HCT116 (cell line): ENCODE results near the gene HSPA12B. TPM values are rescaled to one million over a fixed set of nuclear protein-coding genes. Genes with fewer than 3 reads are reported as not detected.
"Not testable (repeated sequence)": the region's sequence is repeated elsewhere in the genome, so short reads cannot be mapped to it uniquely, and the experiment has no call there.

Experiments used
- ATAC-seq: fragments of 200-7000 bp; cut with Tn5 transposase; 2 replicates; pipeline ENCODE4 v1.9.1; 2020; ENCODE audit warnings: mild to moderate bottlenecking, moderate library complexity
- BruUV-seq: library from RNA; stranded (reverse); fragments of 400-500 nt; replicated peaks from 2 replicates; lab custom pipeline; 2021; lab: Mats Ljungman, UMichigan
- CTCF ChIA-PET: fragments of 300-600 bp; sonication (Branson Sonifier 250); formaldehyde crosslinking; loops from one replicate; lab custom pipeline; 2021; ENCODE audit warnings: antibody characterized with exemption; lab: Charles Lee
- POLR2A ChIA-PET: fragments of 300-600, 350-600 bp; sonication (Branson Sonifier 250); formaldehyde crosslinking; loops from one replicate; lab custom pipeline; 2021; ENCODE audit warnings: antibody characterized with exemption; lab: Charles Lee
- RAD21 ChIA-PET, 2 experiments: fragments of 300-600 bp; sonication (Branson Sonifier 250); formaldehyde crosslinking; loops; one replicate each; lab custom pipeline; 2023; ENCODE audit warnings: low total read pairs in 2 of 2; ENCODE audit not compliant: uncharacterized antibody in 2 of 2, unreplicated experiment in 2 of 2, low non-redundant PET in 1 of 2; lab: Charles Lee
- DNase-seq: peaks from one replicate; pipeline ENCODE4 v3.0.0-alpha.2; 2010; ENCODE audit warnings: low read depth, low spot score
- H2AFZ ChIP-seq: fragments of 200-600 bp; shearing (Covaris generic), sonication (generic); 2 replicates; pipeline ENCODE4 v1.6.1; 2017; ENCODE audit warnings: low read depth, mixed run types, mixed read lengths, antibody characterized with exemption, low read length; ENCODE audit not compliant: poor library complexity, severe bottlenecking
- H3K27ac ChIP-seq: 2 replicates; pipeline ENCODE4 v1.5.1; 2012; ENCODE audit warnings: low read depth, low read length
- H3K27me3 ChIP-seq: fragments of 200-600 bp; sonication (generic); 2 replicates; pipeline ENCODE4 v1.6.1; 2016; ENCODE audit warnings: mixed run types, low read length, mixed read lengths; ENCODE audit not compliant: insufficient read depth
- H3K36me3 ChIP-seq, 2 experiments: fragments of 200-500 bp in 1 of 2; fragments of 200-600 bp in 1 of 2; sonication (Bioruptor generic) in 1 of 2; sonication (generic) in 1 of 2; 2 replicates each; pipeline versions ENCODE4 v1.5.1 to v1.6.1; 2014 to 2016; ENCODE audit warnings: low read length in 2 of 2, inconsistent platforms in 1 of 2, mixed read lengths in 1 of 2, mixed run types in 1 of 2; ENCODE audit not compliant: insufficient read depth in 2 of 2, control insufficient read depth in 1 of 2
- H3K4me1 ChIP-seq, 2 experiments: fragments of 200-600 bp in 1 of 2; sonication (generic) in 1 of 2; 2 replicates each; pipeline versions ENCODE4 v1.5.1 to v1.6.1; 2012 to 2017; ENCODE audit warnings: low read length in 2 of 2, inconsistent platforms in 1 of 2, mild to moderate bottlenecking in 1 of 2, mixed read lengths in 1 of 2, mixed run types in 1 of 2, moderate library complexity in 1 of 2; ENCODE audit not compliant: insufficient read depth in 2 of 2, control insufficient read depth in 1 of 2
- H3K4me2 ChIP-seq: fragments of 200-600 bp; sonication (generic); 2 replicates; pipeline ENCODE4 v1.6.1; 2017; ENCODE audit warnings: mixed run types, low read length, mixed read lengths
- H3K4me3 ChIP-seq, 2 experiments: fragments of 200-600 bp in 1 of 2; sonication (generic) in 1 of 2; replicated peaks in 1 of 2; 2 replicates each; pipeline ENCODE4 v1.5.1; 2011 to 2016; ENCODE audit warnings: low read length in 2 of 2, control low read depth in 1 of 2, low read depth in 1 of 2, mild to moderate bottlenecking in 1 of 2, mixed read lengths in 1 of 2, mixed run types in 1 of 2
- H3K79me2 ChIP-seq: fragments of 200-600 bp; sonication (generic); 2 replicates; pipeline ENCODE4 v1.6.1; 2017; ENCODE audit warnings: mild to moderate bottlenecking, mixed run types, low read length, moderate library complexity, mixed read lengths; ENCODE audit not compliant: insufficient read depth
- H3K9ac ChIP-seq: fragments of 200-600 bp; sonication (generic); 2 replicates; pipeline ENCODE4 v1.6.1; 2016; ENCODE audit warnings: low read length, mixed read lengths
- H3K9me2 ChIP-seq: fragments of 200-600 bp; sonication (generic), shearing (Covaris generic); 2 replicates; pipeline ENCODE4 v1.6.1; 2017; ENCODE audit warnings: mixed run types, mild to moderate bottlenecking, moderate library complexity; ENCODE audit not compliant: insufficient read depth
- H3K9me3 ChIP-seq, 2 experiments: fragments of 200-500 bp in 1 of 2; fragments of 200-600 bp in 1 of 2; sonication (Bioruptor generic) in 1 of 2; sonication (generic) in 1 of 2; 2 replicates each; pipeline ENCODE4 v1.6.1; 2014 to 2017; ENCODE audit warnings: low read length in 2 of 2, mixed read lengths in 2 of 2, inconsistent platforms in 1 of 2, low read depth in 1 of 2, mild to moderate bottlenecking in 1 of 2, mixed run types in 1 of 2, moderate library complexity in 1 of 2; ENCODE audit not compliant: control insufficient read depth in 1 of 2, insufficient read depth in 1 of 2
- H4K20me1 ChIP-seq: fragments of 200-600 bp; sonication (generic), shearing (Covaris generic); 2 replicates; pipeline ENCODE4 v1.6.1; 2017; ENCODE audit warnings: mixed run types, mild to moderate bottlenecking, moderate library complexity; ENCODE audit not compliant: insufficient read depth
- CEBPB ChIP-seq: IDR thresholded peaks from 2 replicates; pipeline ENCODE4 v1.6.1; 2012; ENCODE audit warnings: low read depth
- EGR1 ChIP-seq: IDR thresholded peaks from 2 replicates; pipeline ENCODE4 v1.6.1; 2012; ENCODE audit warnings: low read depth
- REST ChIP-seq: IDR thresholded peaks from 2 replicates; pipeline ENCODE4 v1.6.1; 2012; ENCODE audit warnings: low read depth
- SIN3A ChIP-seq: IDR thresholded peaks from 2 replicates; pipeline ENCODE4 v1.6.1; 2012; ENCODE audit warnings: low read depth
- YY1 ChIP-seq: IDR thresholded peaks from 2 replicates; pipeline ENCODE4 v1.6.1; 2011; ENCODE audit warnings: low read length, low read depth, moderate library complexity, mild to moderate bottlenecking; ENCODE audit not compliant: insufficient replicate concordance; ENCODE audit errors: extremely low read depth
- ZFX ChIP-seq: fragments of 450-650 bp; IDR thresholded peaks from 2 replicates; pipeline ENCODE4 v1.6.1; 2017
- intact Hi-C: fragments of 100-400 bp; cut with micrococcal nuclease; formaldehyde crosslinking; loops from 2 replicates; pipeline ENCODE4 v1.10.0; 2022
- total RNA-seq: library from RNA; stranded (reverse); gene quantifications from one replicate; pipeline ENCODE4 v1.2.1, GENCODE V29; 2021; ENCODE audit not compliant: unreplicated experiment

Gene HSPA12B
- total RNA-seq, 1 experiment from 2014 or later: not detected

GRCh38 chr20:3788685-3789155, 56.2 kb downstream of the HSPA12B start:
- H2AFZ ChIP-seq: no peak overlapping the region
- no TSS peak for BruUV-seq
- POLR2A ChIA-PET: interaction anchor here (0.6 to 0.9 kb wide), 2 partner anchors 25 to 49 kb away, joined by 3 to 6 read pairs; no protein-coding TSS in a partner anchor
- intact Hi-C loops: loop anchor here (1.0 to 5.0 kb wide), 2 partner anchors 30 to 299 kb away; no protein-coding TSS in a partner anchor
- peaks cover 25 to 40% of the 10 kb centered on the region in 2 experiments for H3K4me1 ChIP-seq
- no peaks in the 10 kb centered on the region for H3K27me3 ChIP-seq
- peak overlapping the region; percentile 28; the same call in 1 of the 2 replicates for H3K9ac ChIP-seq
- ATAC-seq (peak; percentile 57), DNase-seq (no peak)
- no peak for TF ChIP-seq EGR1
- TF ChIP-seq YY1: no peak
- TF ChIP-seq SIN3A: no peak
- no peak for TF ChIP-seq REST
- no peak for TF ChIP-seq CEBPB
- TF ChIP-seq ZFX: no peak
- peaks cover 24% of the 10 kb centered on the region for H3K79me2 ChIP-seq
- CTCF ChIA-PET: interaction anchor here (2.2 kb wide), 1 partner anchor 30 kb away, joined by 10 read pairs; no protein-coding TSS in a partner anchor
- peak overlapping the region; percentile 56 for H3K4me2 ChIP-seq
- H4K20me1 ChIP-seq: no peaks in the 10 kb centered on the region
- H3K36me3 ChIP-seq: peaks cover 0 to 8% of the 10 kb centered on the region in 2 experiments; a peak in 1 of 4 replicates
- peak overlapping the region in 1 of 2 experiments; percentile 16; a peak in 1 of 4 replicates for H3K4me3 ChIP-seq
- RAD21 ChIA-PET: no interaction called here
- no peaks in the 10 kb centered on the region for H3K9me3 ChIP-seq
- no peaks in the 10 kb centered on the region for H3K9me2 ChIP-seq
- H3K27ac ChIP-seq: no peak overlapping the region

DNA sequence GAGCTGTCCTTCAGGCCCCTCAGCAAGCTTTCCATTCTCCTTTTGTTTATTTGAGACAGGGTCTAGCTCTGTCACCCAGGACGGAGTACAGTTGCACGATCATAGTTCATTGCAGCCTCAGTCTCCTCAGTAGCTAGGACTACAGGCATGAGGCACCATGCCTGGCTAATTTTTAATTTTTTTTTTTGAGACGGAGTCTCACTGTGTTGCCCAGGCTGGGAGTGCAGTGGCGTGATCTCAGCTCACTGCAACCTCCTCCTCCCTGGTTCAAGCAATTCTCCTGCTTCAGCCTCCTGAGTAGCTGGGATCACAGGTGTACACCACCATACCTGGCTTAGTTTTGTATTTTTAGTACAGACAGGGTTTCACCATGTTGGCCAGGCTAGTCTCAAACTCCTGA, 56.7 kb downstream of the HSPA12B start:
- H4K20me1 ChIP-seq, H3K9me3 ChIP-seq, H3K27ac ChIP-seq, H3K9me2 ChIP-seq, BruUV-seq, DNase-seq, H2AFZ ChIP-seq, POLR2A ChIA-PET, ATAC-seq, RAD21 ChIA-PET, H3K27me3 ChIP-seq, H3K36me3 ChIP-seq: not testable (repeated sequence)
- CTCF ChIA-PET: interaction anchor here (2.2 kb wide), 1 partner anchor 29 kb away, joined by 10 read pairs; no protein-coding TSS in a partner anchor
- Histone ChIP-seq H3K4me1 (peaks cover 25 to 39% of the 10 kb centered on the region in 2 experiments), H3K4me2 (peak overlapping the region; percentile 56), H3K9ac (peak overlapping the region; percentile 28; the same call in 1 of the 2 replicates), H3K4me3 (peak overlapping the region in 1 of 2 experiments; percentile 16; a peak in 1 of 4 replicates), H3K79me2 (peaks cover 20% of the 10 kb centered on the region)
- intact Hi-C loops: loop anchor here (5.0 kb wide), 1 partner anchor 298 kb away; no protein-coding TSS in a partner anchor

- RAD21 ChIA-PET, H3K9me2 ChIP-seq, intact Hi-C loops, BruUV-seq, H3K9me3 ChIP-seq, H2AFZ ChIP-seq, ATAC-seq, CTCF ChIA-PET, H3K9ac ChIP-seq, DNase-seq, H4K20me1 ChIP-seq, H3K27ac ChIP-seq, H3K4me2 ChIP-seq, H3K27me3 ChIP-seq, H3K4me3 ChIP-seq: not testable (repeated sequence)
- POLR2A ChIA-PET: interaction anchor here (2.3 kb wide), 1 partner anchor 24 kb away, joined by 12 read pairs; no protein-coding TSS in a partner anchor
- H3K4me1 ChIP-seq: peaks cover 15 to 35% of the 10 kb centered on the region in 2 experiments
- H3K36me3 ChIP-seq: peaks cover 10 to 12% of the 10 kb centered on the region in 2 experiments; a peak in 3 of 4 replicates
- H3K79me2 ChIP-seq: peaks cover 28% of the 10 kb centered on the region
Observed at GRCh38 chr20:3794168-3794567, 61.7 kb downstream of the HSPA12B start.
